Measurements from ENCODE around the gene B3GNT4.
"Not testable (repeated sequence)": the region's sequence is repeated elsewhere in the genome, so short reads cannot be mapped to it uniquely, and the experiment has no call there.

B3GNT4 gene

GRCh38 chr12:122203301-122204166 is at the start of gene B3GNT4:
B3GNT4 (plus strand) TSS chr12:122203709; CDS start chr12:122204619, 910 bp downstream.
- no peak for FAIRE-seq

GRCh38 chr12:122155705-122156104 is 47.8 kb upstream of the B3GNT4 start:
- no peak for DNase-seq (ENCODE audit: extremely low spot score, insufficient read length, low read depth)
- no peak for FAIRE-seq

More at GRCh38 chr12:122203301-122204166, at the start of gene B3GNT4:
- no peak for DNase-seq (ENCODE audit: extremely low spot score, insufficient read length, low read depth)

GRCh38 chr12:122158700-122159285 is 44.7 kb upstream of the B3GNT4 start:
- DNase-seq (ENCODE audit: extremely low spot score, insufficient read length, low read depth) (no peak), FAIRE-seq (no peak)

- no peak for FAIRE-seq
- no peak for DNase-seq (ENCODE audit: extremely low spot score, insufficient read length, low read depth)
Observed at GRCh38 chr12:122159882-122160281, 43.6 kb upstream of the B3GNT4 start.

GRCh38 chr12:122160761-122161160 is 42.7 kb upstream of the B3GNT4 start:
- DNase-seq (ENCODE audit: extremely low spot score, insufficient read length, low read depth): no peak
- FAIRE-seq: no peak

GRCh38 chr12:122161682-122162081 is 41.8 kb upstream of the B3GNT4 start:
- FAIRE-seq (no peak), DNase-seq (ENCODE audit: extremely low spot score, insufficient read length, low read depth) (no peak)

GRCh38 chr12:122162976-122163375 is 40.5 kb upstream of the B3GNT4 start:
- no peak for DNase-seq (ENCODE audit: extremely low spot score, insufficient read length, low read depth)
- no peak for FAIRE-seq

GRCh38 chr12:122166422-122167349 is 36.8 kb upstream of the B3GNT4 start:
- FAIRE-seq (peak; percentile 36), DNase-seq (ENCODE audit: extremely low spot score, insufficient read length, low read depth) (no peak)

GRCh38 chr12:122167356-122167925 is 36.1 kb upstream of the B3GNT4 start:
- no peak for FAIRE-seq
- DNase-seq (ENCODE audit: extremely low spot score, insufficient read length, low read depth): no peak

GRCh38 chr12:122168492-122168891 is 35.0 kb upstream of the B3GNT4 start:
- DNase-seq (ENCODE audit: extremely low spot score, insufficient read length, low read depth) (no peak), FAIRE-seq (no peak)

- no peak for FAIRE-seq
- DNase-seq (ENCODE audit: extremely low spot score, insufficient read length, low read depth): no peak
Observed at GRCh38 chr12:122171399-122171798, 32.1 kb upstream of the B3GNT4 start.

- no peak for DNase-seq (ENCODE audit: extremely low spot score, insufficient read length, low read depth)
- no peak for FAIRE-seq
Observed at GRCh38 chr12:122172262-122172939, 31.1 kb upstream of the B3GNT4 start.

GRCh38 chr12:122174155-122174845 is 29.2 kb upstream of the B3GNT4 start, which contains the start of gene IL31:
IL31 (minus strand) TSS chr12:122174221; CDS start chr12:122174172, 49 bp downstream.
- FAIRE-seq (no peak), DNase-seq (ENCODE audit: extremely low spot score, insufficient read length, low read depth) (no peak)

- not testable (repeated sequence) for FAIRE-seq; DNase-seq (ENCODE audit: extremely low spot score, insufficient read length, low read depth)
Observed at GRCh38 chr12:122176473-122176872, 27.0 kb upstream of the B3GNT4 start.

- DNase-seq (ENCODE audit: extremely low spot score, insufficient read length, low read depth): peak; percentile 14
- no peak for FAIRE-seq
Observed at GRCh38 chr12:122182887-122183587, 20.5 kb upstream of the B3GNT4 start, which contains the start of gene LRRC43. LRRC43 (plus strand) TSS chr12:122183123; CDS start chr12:122183145, 22 bp downstream.

- DNase-seq (ENCODE audit: extremely low spot score, insufficient read length, low read depth) (no peak), FAIRE-seq (no peak)
Observed at GRCh38 chr12:122183588-122183940, 19.9 kb upstream of the B3GNT4 start.

- no peak for DNase-seq (ENCODE audit: extremely low spot score, insufficient read length, low read depth)
- no peak for FAIRE-seq
Observed at GRCh38 chr12:122184517-122184916, 19.0 kb upstream of the B3GNT4 start.

GRCh38 chr12:122185079-122185478 is 18.4 kb upstream of the B3GNT4 start:
- DNase-seq (ENCODE audit: extremely low spot score, insufficient read length, low read depth): no peak
- FAIRE-seq: no peak
